Omental fat pad (tissue), 4 donors: Measurements from ENCODE around the gene IPCEF1. TPM values are rescaled to one million over a fixed set of nuclear protein-coding genes. Genes with fewer than 3 reads are reported as not detected.

ENCODE experiments used
- ATAC-seq: fragments of 150-250 bp; one replicate; pipeline ENCODE4 v1.9.1; 2016; ENCODE audit warnings: mild to moderate bottlenecking, moderate library complexity; ENCODE audit not compliant: low FRiP score
- DNase-seq: peaks from one replicate; pipeline ENCODE4 v3.0.0-alpha.2; 2019; ENCODE audit warnings: low spot score
- CTCF ChIP-seq, 3 donors: fragments of 450-650 bp; IDR thresholded peaks; one replicate each; pipeline ENCODE4 v1.5.1; 2016 to 2017; ENCODE audit warnings: antibody characterized with exemption in 3 of 3, mild to moderate bottlenecking in 3 of 3, moderate library complexity in 2 of 3
- total RNA-seq, 4 donors: library from RNA; depleted of rRNA; stranded (reverse); fragments of >200 nt; gene quantifications; one replicate each; pipeline ENCODE4 v1.1.0, GENCODE V29; 2016

IPCEF1 gene
- total RNA-seq, 4 donors from 2014 or later, result 0.84 to 9.2 (median 2.7) TPM

GRCh38 chr6:154227862-154228520 is 128.6 kb downstream of the IPCEF1 start:
- DNase-seq, result no peak
- no peak for TF ChIP-seq CTCF (IDR thresholded peaks at IDR 0.05)
- ATAC-seq, result no peak

- TF ChIP-seq CTCF (IDR thresholded peaks at IDR 0.05), result no peak
- DNase-seq (no peak), ATAC-seq (no peak)
Observed at GRCh38 chr6:154226461-154226860, 130.1 kb downstream of the IPCEF1 start.

GRCh38 chr6:154223296-154223695 is 133.3 kb downstream of the IPCEF1 start:
- ATAC-seq (no peak), DNase-seq (no peak)
- TF ChIP-seq CTCF (IDR thresholded peaks at IDR 0.05), result no peak

- no peak for ATAC-seq
- no peak for TF ChIP-seq CTCF (IDR thresholded peaks at IDR 0.05)
- DNase-seq, result no peak
Observed at GRCh38 chr6:154222716-154223115, 133.9 kb downstream of the IPCEF1 start.

GRCh38 chr6:154219250-154219649 is 137.4 kb downstream of the IPCEF1 start:
- ATAC-seq (no peak), DNase-seq (no peak)
- no peak for TF ChIP-seq CTCF (IDR thresholded peaks at IDR 0.05)

GRCh38 chr6:154218787-154219186 is 137.8 kb downstream of the IPCEF1 start:
- DNase-seq (no peak), ATAC-seq (no peak)
- no peak for TF ChIP-seq CTCF (IDR thresholded peaks at IDR 0.05)

- ATAC-seq (no peak), DNase-seq (no peak)
- TF ChIP-seq CTCF (IDR thresholded peaks at IDR 0.05), result no peak
Observed at GRCh38 chr6:154218301-154218700, 138.3 kb downstream of the IPCEF1 start.
